Adipose tissue (tissue), 3 donors: ENCODE results near the gene TICRR. TPM values are rescaled to one million over a fixed set of nuclear protein-coding genes. Genes with fewer than 3 reads are reported as not detected.

ENCODE experiments used
- H3K27ac ChIP-seq: one replicate; pipeline ENCODE4 v1.5.1; 2013; ENCODE audit warnings: low read depth, low read length
- WGBS, 3 donors: extraction: QIAGEN DNeasy Blood & Tissue Kit; methylation state at CpG; one replicate each; pipeline ENCODE4 v1.1.7; 2013; 5-methylcytosine and 5-hydroxymethylcytosine counted together
- polyA plus RNA-seq, 3 donors: library from polyadenylated mRNA; stranded (reverse); fragments of 200-250 nt; gene quantifications; one replicate each; pipeline ENCODE4 v1.2.3, GENCODE V29; 2013
- donor health status: healthy with polysubstance abuse.
- donor health status: Bipolar disorder and iron deficiency.
- donor health status: healthy.

TICRR gene
- polyA plus RNA-seq, 3 donors: 0.05 to 0.06 TPM; not detected in 1

DNA sequence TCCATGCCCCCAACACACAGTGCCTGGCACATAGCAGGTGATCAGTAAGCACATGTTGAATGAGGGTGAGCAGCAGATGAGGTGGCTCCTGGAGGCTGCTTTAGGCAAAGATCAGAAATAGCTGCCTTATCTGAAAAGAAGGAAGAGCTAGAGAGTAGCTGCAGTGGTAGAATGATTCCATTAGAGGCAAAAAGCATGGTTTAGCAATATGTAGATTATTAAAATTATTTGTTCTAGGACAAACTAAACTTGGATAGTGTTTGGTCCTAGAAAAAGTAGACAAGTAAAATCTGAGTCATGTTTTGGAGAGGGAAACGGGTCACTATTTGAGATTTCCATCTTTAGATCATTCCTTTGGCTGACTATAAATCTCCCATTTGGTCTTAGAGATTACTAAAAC lies 47.9 kb downstream of the TICRR start:
- 61 to 82% (median 67%) methylated on average over 1 of the region's 1 CpG for WGBS, 3 donors
- no peak overlapping the region for H3K27ac ChIP-seq

DNA sequence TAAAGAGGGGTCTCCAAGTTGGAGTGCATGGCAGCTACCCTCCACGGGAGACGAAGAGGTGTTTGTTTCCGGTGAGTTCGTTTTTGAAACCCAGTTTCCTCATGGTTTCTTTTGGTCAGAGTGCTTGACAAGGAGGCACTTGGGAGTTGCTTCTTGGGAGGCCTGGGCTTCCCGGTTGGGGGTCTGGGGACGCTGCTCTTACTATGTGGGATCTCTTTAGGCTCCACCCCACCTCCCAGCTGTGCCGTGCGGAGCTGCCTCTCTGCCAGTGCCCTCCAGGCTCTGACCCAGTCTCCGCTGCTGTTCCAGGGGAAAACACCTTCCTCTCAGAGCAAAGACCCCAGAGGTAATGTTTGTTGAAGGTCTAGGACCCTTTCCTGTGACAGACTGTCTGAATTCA lies 50.4 kb downstream of the TICRR start:
- H3K27ac ChIP-seq: no peak overlapping the region
- 94 to 96% (median 95%) methylated on average over 9 of the region's 9 CpGs for WGBS, 3 donors

DNA sequence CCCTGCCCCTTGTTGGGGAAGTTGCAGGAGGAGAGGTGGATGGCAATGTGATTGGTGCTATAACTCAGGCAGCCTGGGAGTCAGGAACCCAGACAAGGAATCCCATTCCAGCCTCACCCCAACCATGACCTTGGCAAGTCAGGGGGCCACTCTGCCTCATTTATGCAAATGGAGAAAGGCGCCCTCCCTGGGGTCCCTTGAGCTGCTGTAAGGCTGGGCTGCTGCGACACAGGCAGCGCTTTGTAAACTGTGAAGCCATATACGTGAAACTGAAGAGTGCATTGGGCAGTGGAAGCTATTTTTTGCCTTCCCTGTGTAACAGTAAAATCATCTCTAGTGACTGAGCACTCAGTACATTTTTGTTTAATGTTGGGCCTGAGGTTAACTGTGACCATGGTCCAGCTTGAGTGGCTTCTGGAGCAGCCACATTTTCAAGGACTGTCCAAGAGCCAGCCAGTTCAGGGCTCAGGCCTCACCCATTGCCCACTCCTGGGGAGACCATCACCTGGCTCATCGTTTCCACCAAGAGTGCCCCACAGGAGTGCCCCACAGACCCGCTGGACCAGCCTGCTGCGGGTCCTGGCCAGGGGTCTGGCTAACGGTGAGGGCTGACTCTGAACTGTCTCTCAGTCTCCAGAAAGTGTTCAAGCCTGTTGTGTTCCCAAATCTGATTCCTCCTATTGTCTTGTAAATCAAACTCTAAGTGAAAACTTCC lies 52.1 kb downstream of the TICRR start:
- 92 to 97% (median 97%) methylated on average over 8 of the region's 8 CpGs for WGBS, 3 donors

DNA sequence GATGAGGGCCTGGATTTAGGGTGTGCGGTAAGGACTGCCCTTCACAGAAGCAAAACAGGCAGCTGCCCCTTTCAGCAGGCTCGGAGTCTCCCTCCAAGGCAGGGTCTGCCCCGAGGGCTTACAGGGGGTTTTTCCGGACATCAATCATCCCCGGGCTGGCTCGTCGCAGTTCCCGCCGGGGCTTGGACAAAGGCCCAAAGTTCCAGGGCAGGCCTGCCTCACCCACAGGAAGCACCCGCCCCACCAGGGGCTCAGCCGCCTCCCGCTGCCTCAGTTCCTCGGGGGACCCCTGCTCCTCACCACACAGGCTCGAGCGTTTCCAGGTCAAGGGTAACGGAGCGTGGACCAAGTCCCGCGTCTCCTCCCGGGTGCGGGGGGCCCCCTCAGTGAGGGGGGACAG lies 53.0 kb downstream of the TICRR start:
- 83 to 95% (median 88%) methylated on average over 21 of the region's 21 CpGs for WGBS, 3 donors
- no peak overlapping the region for H3K27ac ChIP-seq

More for the DNA sequence above, 52.1 kb downstream of the TICRR start:
- H3K27ac ChIP-seq: no peak overlapping the region

DNA sequence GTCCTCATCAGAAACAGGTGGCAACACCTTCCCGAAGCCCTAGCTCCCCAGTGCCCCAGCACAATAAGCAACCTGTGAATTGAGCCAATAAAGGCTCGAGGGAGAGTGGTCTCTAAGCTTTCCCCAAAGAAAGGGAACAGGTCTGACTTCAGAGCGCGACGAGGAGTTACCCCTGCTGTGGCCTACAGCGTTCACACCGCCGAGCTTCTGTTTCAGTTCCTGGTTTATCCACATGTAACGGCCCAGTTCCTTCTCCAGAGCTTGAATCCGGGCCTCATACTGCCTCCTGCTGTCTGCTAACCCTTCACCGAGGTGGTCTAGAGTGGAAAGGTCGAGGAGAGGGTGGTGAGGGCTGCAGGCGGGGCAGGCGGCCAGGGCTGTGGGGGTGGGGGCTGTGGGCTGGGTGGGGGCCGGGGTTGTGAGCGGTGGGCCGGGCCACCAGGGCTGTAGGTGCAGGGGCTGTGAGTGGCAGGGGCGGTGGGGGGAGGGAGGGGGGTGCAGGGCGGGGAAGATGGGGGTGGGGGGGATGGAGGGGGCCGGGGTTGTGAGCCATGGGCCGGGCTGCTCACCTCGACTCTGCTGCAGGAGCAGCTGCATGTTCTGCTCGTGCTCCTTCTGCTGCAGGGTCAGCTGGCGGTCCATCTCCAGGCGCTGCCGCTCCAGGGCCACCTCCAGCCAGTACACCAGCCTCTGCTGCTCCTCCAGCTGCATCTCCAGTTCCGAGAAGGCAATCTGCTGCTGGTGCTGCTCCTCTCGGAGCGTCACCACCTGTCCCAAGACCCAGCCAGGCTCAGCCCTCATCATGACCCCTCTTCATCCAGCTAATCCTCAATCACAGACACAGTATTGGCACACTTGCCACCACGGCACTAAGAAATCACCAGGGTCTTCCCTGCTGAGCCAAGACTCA lies 53.8 kb downstream of the TICRR start:
- H3K27ac ChIP-seq: no peak overlapping the region
- WGBS, 3 donors: 93 to 94% (median 94%) methylated on average over 23 to 29 of the region's 30 CpGs

DNA sequence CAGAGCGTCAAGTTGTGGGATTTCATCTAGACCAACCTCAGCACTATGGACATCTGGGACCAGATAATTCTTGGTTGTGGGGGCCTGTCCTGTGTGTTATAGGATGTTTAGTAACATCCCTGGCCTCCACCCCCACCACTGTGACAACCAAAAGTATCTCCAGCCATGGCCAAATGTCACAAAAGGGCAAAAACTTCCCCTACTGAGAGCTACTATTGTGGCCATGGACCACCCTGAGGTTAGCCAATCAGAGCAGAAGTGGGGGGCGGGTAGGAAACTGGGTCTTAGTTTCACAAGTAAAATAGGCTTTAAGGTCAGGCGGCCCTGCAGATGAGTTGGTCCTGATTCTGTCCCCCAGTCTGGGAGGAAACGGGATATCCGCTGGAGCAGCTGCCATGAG lies 54.6 kb downstream of the TICRR start:
- 96 to 97% (median 97%) methylated on average over 4 to 5 of the region's 5 CpGs for WGBS, 3 donors
- no peak overlapping the region for H3K27ac ChIP-seq

DNA sequence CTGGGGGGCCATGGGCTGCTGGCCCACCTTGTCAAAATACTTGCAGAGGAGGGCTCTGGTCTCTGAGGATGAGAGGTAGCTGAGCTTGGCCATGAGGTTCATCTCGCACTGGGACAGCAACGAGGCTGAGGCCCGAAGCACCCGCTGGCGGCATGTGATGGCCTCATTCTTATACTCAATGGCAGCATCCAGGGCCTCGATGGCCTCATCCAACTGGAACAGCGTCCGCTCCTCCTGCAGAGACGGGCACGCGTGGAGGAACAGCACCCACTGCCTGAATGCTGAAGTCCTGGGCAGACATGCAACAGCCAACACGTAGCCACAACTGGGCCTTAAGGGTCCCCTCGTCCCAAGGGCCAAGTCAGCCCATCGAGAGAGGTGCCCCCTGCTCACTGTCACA lies 55.0 kb downstream of the TICRR start:
- 93 to 94% (median 94%) methylated on average over 14 of the region's 14 CpGs for WGBS, 3 donors
- H3K27ac ChIP-seq: no peak overlapping the region

DNA sequence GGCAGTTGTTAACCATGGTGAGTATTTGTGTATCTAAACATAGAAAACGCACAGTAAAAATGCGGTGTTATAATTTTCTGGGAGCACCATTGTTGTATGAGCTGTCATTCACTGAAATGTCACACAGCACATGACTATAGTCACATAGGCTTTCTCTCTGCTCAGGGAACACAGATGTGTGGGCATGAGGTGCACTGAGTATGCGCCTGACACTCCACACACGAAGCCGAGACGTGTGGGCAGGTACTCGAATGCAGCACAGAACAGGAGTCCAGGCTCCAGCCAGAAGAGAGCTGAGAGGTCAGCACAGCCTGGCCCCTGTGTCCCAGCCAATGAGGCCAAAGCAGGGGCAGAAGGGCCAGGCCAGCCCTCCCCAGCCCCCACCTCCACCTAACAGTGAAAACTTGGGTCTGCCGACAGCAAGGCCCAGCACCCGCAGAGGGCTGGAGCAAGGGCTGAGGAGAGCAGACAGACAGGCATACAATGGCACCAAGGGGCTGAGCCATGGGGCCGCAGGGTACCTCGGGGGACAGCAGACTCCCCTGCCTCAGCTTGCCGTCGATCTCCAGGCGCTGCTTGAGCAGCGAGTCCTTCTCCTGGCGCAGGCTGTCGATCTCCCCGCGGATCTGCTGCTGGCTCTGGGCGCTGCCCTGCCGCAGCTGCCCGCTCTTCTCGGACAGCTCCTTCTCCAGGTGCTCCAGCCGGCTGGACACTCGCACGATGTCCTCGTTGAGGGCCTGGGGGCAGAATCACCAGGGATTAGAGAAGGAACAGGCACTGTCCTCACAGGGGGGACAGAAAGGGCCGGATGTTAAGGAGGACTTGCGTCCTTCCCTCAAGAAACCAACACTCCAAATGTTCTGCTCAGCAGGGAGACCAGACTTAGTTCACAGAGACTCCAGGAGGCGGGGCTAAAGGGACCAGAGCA lies 56.0 kb downstream of the TICRR start:
- 92 to 94% (median 93%) methylated on average over 29 to 30 of the region's 30 CpGs for WGBS, 3 donors
- no peak overlapping the region for H3K27ac ChIP-seq

DNA sequence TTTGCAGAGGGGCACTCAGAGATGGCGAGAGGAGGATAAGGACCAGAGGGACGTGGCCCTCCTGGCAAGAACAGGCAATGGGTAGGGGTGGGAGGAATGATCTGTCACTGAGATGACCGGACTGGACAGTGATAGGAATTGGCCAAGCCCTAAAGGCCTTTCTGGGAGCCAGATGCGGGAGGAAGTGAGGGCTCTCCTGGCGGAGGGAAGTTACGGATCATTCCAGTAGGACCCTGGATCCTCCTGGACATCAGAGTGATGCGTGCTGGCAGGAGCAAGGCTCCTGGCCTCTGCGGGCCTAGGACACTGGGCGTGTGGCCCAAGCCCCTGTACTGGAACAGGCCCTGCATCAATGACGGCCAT lies 56.6 kb downstream of the TICRR start:
- 85 to 90% (median 87%) methylated on average over 10 of the region's 10 CpGs for WGBS, 3 donors

DNA sequence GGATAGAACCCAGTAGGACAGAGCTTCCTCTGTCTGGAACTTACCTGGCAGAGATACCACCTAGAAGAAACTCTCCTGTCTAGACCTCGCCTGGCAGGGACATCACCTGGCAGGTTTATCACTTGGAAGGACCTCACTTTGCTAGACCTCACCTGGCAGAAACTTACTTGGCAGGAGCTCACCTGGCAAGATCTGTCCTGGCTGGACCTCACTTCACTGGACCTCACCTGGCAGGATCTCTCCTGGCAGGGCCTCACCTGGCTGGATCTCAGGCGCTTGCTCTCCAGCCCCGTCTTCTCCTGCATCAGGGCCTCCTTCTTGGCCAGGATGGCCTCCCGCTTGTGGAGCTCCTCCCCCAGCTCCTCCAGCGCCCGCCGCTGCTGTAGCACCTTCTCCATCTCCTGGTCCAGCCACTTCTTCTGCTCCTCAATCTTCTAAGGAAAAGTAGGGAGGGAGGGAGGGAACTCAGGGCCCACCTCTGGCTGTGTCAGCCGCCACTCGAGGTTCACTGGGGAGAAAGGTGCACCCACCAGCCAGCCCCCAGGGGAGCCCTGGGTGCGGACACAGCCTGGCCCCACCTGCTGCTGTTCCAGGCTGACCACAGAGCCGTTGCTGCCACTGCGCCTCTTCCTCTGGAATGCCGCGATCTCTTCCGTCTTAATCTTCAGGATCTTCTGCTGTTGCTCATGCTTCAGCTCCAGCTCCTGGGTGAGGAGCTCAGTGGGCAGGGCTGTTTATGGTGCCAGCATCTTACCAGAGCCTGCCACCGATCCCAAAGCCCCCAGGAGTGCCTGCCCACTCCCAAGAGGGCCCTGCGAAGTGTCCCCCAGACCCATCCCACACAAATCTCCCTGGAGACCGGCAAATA lies 57.5 kb downstream of the TICRR start:
- no peak overlapping the region for H3K27ac ChIP-seq
- WGBS, 3 donors: 87 to 98% (median 97%) methylated on average over 16 to 18 of the region's 18 CpGs

More for the DNA sequence above, 56.6 kb downstream of the TICRR start:
- no peak overlapping the region for H3K27ac ChIP-seq

DNA sequence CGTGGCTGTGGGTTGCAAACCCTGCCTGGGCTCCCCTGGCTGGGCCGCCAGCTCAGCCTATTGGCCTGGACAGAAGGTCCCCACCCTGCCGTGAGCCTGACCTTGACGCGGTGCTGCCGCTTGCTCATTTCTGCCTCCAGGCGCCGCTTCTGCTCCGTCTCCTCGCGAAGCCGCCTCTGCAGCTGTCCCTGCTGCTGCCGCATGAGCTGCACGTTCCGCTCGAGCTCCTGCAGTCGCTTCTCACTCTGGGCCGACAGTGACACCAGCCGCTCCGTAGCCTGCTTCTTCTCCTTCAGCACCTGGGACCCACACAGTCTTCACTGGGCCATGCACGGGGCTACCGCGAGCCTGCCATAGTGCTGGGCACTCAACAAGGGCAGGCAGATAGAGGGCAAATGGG lies 58.3 kb downstream of the TICRR start:
- 94 to 95% (median 94%) methylated on average over 23 of the region's 23 CpGs for WGBS, 3 donors
- no peak overlapping the region for H3K27ac ChIP-seq

DNA sequence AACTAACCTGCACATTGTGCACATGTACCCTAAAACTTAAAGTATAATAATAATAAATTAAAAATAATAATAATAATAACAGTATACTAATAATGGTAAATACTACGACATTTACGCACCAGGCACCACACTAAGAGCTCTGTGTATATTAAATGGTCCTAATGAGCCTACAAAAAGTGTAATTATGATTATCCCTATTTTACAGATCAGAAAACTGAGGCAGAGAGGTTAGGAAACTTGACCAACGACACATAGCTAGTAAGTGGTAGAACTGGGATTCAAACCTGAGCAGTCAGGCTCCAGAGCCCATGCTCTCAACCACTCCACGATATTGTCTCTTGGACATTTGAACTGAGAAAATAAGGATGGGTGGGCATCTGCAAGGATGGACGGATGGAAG lies 65.0 kb downstream of the TICRR start:
- no peak overlapping the region for H3K27ac ChIP-seq
- 96 to 97% (median 96%) methylated on average over 5 of the region's 5 CpGs for WGBS, 3 donors

DNA sequence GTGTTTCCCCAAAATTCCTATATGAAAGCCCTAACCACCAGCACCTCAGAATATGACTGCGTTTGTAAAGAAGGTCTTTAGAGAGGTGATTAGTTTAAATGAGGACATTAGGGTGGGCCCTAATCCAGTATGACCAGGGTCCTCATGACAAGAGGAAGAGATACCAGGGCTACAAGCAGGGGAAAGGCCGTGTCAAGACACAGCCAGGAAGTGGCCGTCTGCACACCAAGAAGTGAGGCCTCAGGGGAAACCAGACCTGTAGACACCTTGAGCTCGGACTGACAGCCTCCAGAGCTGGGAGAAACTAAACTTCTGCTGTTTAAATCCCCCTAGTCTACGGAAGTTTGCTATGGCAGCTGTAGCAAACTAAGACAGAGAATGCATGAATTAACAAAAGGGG lies 65.8 kb downstream of the TICRR start:
- no peak overlapping the region for H3K27ac ChIP-seq
- 70 to 90% (median 77%) methylated on average over 5 of the region's 5 CpGs for WGBS, 3 donors

DNA sequence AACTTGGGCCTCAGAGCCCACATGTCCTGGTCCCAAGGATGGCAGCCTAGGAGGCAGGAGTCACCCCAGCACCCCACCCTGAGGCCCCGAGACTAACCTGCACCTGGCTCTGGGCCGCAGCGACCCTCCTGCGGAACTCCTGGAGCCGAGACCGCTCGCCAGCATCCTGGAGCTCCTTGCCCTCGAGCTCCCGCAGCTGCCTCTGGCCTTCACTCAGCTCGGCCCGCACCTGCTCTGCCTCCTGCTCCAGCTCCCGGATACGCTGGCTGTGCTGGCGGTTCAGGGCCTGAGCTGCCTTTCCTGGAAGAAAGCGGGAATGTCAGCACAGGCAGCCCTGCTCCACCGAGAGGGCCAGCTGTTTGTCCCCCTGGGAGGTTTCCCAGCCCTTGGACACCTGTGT lies 66.8 kb downstream of the TICRR start:
- no peak overlapping the region for H3K27ac ChIP-seq
- 87 to 96% (median 95%) methylated on average over 16 of the region's 16 CpGs for WGBS, 3 donors

DNA sequence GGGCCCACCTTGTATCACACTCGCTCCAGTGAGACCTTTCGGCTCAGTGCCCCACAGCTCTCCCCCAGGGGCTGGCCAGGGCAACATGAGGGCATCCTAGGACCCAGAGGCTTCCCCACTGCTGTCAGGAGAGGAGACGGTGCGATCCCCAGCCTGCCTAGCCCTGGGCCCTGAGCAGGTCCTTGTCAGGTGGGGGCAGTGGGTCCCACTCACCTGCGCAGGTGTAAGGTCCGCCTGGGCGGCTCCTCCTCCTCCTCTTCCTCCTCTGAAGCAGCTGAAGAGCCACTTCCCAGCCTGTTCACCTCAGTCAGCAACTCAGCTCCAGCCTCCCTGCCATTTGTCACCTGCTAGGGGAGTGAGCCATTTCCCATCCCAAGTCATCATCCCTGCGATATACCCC lies 70.4 kb downstream of the TICRR start:
- no peak overlapping the region for H3K27ac ChIP-seq
- 93 to 97% (median 95%) methylated on average over 7 to 8 of the region's 8 CpGs for WGBS, 3 donors

DNA sequence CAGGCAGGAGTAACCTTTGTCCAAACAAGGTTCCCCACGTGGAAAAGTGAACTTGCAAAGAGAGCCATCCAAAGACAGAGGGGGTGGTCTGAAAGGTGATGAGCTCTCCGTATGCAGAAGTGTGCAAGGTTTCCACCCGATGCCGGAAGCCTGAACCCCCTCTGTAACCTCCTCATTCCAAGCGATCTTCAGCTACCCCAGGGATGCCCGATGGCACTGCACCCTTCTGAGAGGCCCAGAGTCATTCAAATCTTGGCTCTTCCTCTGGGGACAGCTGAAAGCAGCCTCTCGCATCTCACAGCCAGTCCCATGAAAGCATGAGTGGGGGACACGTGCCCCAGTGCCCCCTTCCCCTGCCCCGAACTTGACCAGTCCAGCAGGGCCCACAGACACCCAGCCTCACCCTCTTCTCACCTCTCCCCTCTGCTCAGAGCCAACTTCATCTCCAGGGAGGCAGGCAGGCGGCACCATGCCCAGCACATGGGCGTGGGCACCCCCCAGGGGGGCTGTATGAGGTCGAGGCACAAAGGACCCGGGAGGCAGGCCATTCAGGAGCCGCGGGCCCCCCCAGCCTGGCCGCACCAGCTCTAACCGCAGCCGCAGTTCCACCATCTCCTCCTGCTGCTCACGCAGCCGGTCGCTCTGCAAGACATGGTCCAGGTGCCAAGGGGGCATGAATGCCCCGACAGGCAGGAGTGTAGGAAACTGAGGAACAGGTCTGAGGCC lies 71.3 kb downstream of the TICRR start:
- H3K27ac ChIP-seq: no peak overlapping the region
- WGBS, 3 donors: 74 to 88% (median 80%) methylated on average over 20 to 22 of the region's 22 CpGs

DNA sequence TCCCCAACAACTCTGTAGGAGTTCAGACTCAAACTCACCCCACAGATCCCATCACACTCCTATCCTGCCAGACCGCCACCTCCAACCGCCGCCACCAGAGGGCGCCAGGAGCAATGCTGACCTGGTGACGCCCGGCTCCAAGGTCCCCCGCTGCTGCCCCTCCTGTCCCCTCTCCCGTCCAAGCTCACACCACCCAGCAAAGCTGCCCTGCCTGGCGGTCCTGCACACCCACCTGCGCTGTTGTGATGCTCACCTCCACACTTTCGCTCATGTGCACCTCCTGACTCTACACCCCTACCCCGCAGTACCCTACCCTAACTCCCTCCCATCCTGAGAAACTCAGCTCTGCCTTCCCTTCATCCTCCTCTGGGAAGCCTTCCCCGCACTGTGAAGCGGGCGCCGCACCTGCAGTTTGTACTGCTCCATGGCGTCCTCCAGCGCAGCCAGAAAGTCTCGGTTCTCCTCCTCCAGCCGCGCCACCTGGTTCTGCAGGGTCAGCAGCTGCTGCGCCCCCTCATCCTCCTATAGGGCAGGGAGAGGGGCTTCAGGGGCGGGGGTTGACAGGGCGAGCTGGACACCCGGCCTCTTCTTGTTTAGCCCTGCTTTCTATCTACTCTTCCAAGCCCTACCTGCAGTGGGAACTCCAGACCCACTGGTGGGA lies 72.1 kb downstream of the TICRR start:
- H3K27ac ChIP-seq: no peak overlapping the region
- 37 to 57% (median 55%) methylated on average over 25 of the region's 25 CpGs for WGBS, 3 donors
